RWPE2 (cell line): ENCODE measurements around the gene MUCL3.

Experiments
- ATAC-seq: fragments of 200-7000 bp; cut with Tn5 transposase; 3 replicates; pipeline ENCODE4 v1.9.1; 2021; ENCODE audit warnings: low read depth
- DNase-seq: peaks from one replicate; pipeline ENCODE4 v3.0.0-alpha.2; 2020; ENCODE audit warnings: low spot score
- H3K27ac ChIP-seq: fragments of 450-650 bp; 2 replicates; pipeline ENCODE4 v1.5.1; 2017; ENCODE audit warnings: mild to moderate bottlenecking; ENCODE audit not compliant: poor library complexity, severe bottlenecking
- H3K27me3 ChIP-seq: fragments of 250-450 bp; sonication (Bioruptor Pico); 2 replicates; pipeline ENCODE4 v1.5.1; 2021; ENCODE audit warnings: mild to moderate bottlenecking, moderate library complexity; ENCODE audit not compliant: insufficient read depth, poor library complexity, severe bottlenecking
- H3K36me3 ChIP-seq: fragments of 250-450 bp; sonication (Bioruptor Pico); 2 replicates; pipeline ENCODE4 v1.5.1; 2020; ENCODE audit warnings: low read depth, mild to moderate bottlenecking, moderate library complexity
- H3K4me1 ChIP-seq: fragments of 250-450 bp; sonication (Bioruptor Pico); 2 replicates; pipeline ENCODE4 v1.5.1; 2021; ENCODE audit warnings: mild to moderate bottlenecking, moderate library complexity; ENCODE audit not compliant: insufficient read depth, poor library complexity, severe bottlenecking
- H3K4me3 ChIP-seq: fragments of 250-450 bp; sonication (Bioruptor Pico); 2 replicates; pipeline ENCODE4 v1.5.1; 2021; ENCODE audit warnings: mild to moderate bottlenecking, moderate library complexity; ENCODE audit not compliant: severe bottlenecking
- H3K9me3 ChIP-seq: fragments of 250-450 bp; sonication (Bioruptor Pico); 2 replicates; pipeline ENCODE4 v1.5.1; 2021; ENCODE audit warnings: mild to moderate bottlenecking, moderate library complexity; ENCODE audit not compliant: severe bottlenecking
- TF ChIP-seq, protein P1 (sequence below): fragments of 450-650 bp; IDR thresholded peaks from one replicate; pipeline ENCODE4 v1.5.1; 2017; ENCODE audit warnings: mild to moderate bottlenecking, moderate library complexity; ENCODE audit not compliant: poor library complexity, severe bottlenecking

Gene MUCL3

GRCh38 chr6:31001281-31001888 lies 60.6 kb downstream of the MUCL3 start:
- H3K4me1 ChIP-seq: peaks cover 16% of the 10 kb centered on the region
- DNase-seq (no peak), ATAC-seq (no peak)
- TF ChIP-seq, protein P1, sequence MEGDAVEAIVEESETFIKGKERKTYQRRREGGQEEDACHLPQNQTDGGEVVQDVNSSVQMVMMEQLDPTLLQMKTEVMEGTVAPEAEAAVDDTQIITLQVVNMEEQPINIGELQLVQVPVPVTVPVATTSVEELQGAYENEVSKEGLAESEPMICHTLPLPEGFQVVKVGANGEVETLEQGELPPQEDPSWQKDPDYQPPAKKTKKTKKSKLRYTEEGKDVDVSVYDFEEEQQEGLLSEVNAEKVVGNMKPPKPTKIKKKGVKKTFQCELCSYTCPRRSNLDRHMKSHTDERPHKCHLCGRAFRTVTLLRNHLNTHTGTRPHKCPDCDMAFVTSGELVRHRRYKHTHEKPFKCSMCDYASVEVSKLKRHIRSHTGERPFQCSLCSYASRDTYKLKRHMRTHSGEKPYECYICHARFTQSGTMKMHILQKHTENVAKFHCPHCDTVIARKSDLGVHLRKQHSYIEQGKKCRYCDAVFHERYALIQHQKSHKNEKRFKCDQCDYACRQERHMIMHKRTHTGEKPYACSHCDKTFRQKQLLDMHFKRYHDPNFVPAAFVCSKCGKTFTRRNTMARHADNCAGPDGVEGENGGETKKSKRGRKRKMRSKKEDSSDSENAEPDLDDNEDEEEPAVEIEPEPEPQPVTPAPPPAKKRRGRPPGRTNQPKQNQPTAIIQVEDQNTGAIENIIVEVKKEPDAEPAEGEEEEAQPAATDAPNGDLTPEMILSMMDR: no peak
- no peaks in the 10 kb centered on the region for H3K36me3 ChIP-seq
- no peak overlapping the region for H3K27ac ChIP-seq
- no peaks in the 10 kb centered on the region for H3K27me3 ChIP-seq
- H3K4me3 ChIP-seq: no peak overlapping the region
- no peaks in the 10 kb centered on the region for H3K9me3 ChIP-seq

- Histone ChIP-seq H3K4me3 (no peak overlapping the region), H3K4me1 (peaks cover 17% of the 10 kb centered on the region), H3K9me3 (no peaks in the 10 kb centered on the region), H3K27me3 (no peaks in the 10 kb centered on the region), H3K36me3 (no peaks in the 10 kb centered on the region), H3K27ac (no peak overlapping the region)
- TF ChIP-seq, protein P1: no peak
- DNase-seq: no peak
- ATAC-seq: no peak
Observed at GRCh38 chr6:31002471-31002870, 61.7 kb downstream of the MUCL3 start.
